Caco-2 (cell line): ENCODE measurements around the gene UCN. TPM values are rescaled to one million over a fixed set of nuclear protein-coding genes. Genes with fewer than 3 reads are reported as not detected.
"Not testable (repeated sequence)": the region's sequence is repeated elsewhere in the genome, so short reads cannot be mapped to it uniquely, and the experiment has no call there.

Experiments used
- BruUV-seq: library from RNA; stranded (reverse); fragments of 400-500 nt; replicated peaks from 2 replicates; lab custom pipeline; 2021; lab: Mats Ljungman, UMichigan
- CTCF ChIA-PET: fragments of 300-600 bp; sonication (Branson Sonifier 250); formaldehyde crosslinking; loops from one replicate; lab custom pipeline; 2022; ENCODE audit warnings: antibody characterized with exemption; lab: Charles Lee
- POLR2A ChIA-PET: fragments of 300-600 bp; sonication (Branson Sonifier 250); formaldehyde crosslinking; loops from one replicate; lab custom pipeline; 2022; ENCODE audit warnings: antibody characterized with exemption; lab: Charles Lee
- DNase-seq, 2 experiments: peaks; one replicate each; pipeline versions ENCODE4 v3.0.0 to v3.0.0-alpha.2; 2020 to 2022
- H3K27me3 ChIP-seq: replicated peaks from 2 replicates; pipeline ENCODE4 v1.6.0; 2011; ENCODE audit warnings: low read length; ENCODE audit not compliant: control insufficient read depth, insufficient read depth
- H3K36me3 ChIP-seq: 2 replicates; pipeline ENCODE4 v1.5.1; 2011; ENCODE audit warnings: low read length; ENCODE audit not compliant: control insufficient read depth, insufficient read depth
- H3K4me1 ChIP-seq: fragments of 250-450 bp; sonication (Bioruptor Pico); 2 replicates; pipeline ENCODE4 v1.5.1; 2020; ENCODE audit warnings: mild to moderate bottlenecking
- H3K4me3 ChIP-seq: 2 replicates; pipeline ENCODE4 v1.5.1; 2011; ENCODE audit warnings: low read depth, mild to moderate bottlenecking, control low read depth, low read length
- H3K9me3 ChIP-seq: fragments of 250-450 bp; sonication (Bioruptor Pico); 2 replicates; pipeline ENCODE4 v1.5.1; 2020; ENCODE audit warnings: mild to moderate bottlenecking, moderate library complexity
- H3K27ac Mint-ChIP-seq: one replicate; pipeline ENCODE4 v1.8.0; 2022; ENCODE audit warnings: mixed read lengths; ENCODE audit not compliant: unreplicated experiment
- H3K27me3 Mint-ChIP-seq: one replicate; pipeline ENCODE4 v1.8.0; 2022; ENCODE audit warnings: mixed read lengths; ENCODE audit not compliant: insufficient read depth, unreplicated experiment
- H3K36me3 Mint-ChIP-seq: one replicate; pipeline ENCODE4 v1.8.0; 2022; ENCODE audit warnings: mild to moderate bottlenecking, mixed read lengths; ENCODE audit not compliant: insufficient read depth, unreplicated experiment
- H3K4me1 Mint-ChIP-seq: one replicate; pipeline ENCODE4 v1.8.0; 2022; ENCODE audit warnings: low read depth, mixed read lengths; ENCODE audit not compliant: unreplicated experiment
- H3K4me3 Mint-ChIP-seq: one replicate; pipeline ENCODE4 v1.8.0; 2022; ENCODE audit warnings: mild to moderate bottlenecking, moderate library complexity, mixed read lengths; ENCODE audit not compliant: unreplicated experiment
- H3K9me3 Mint-ChIP-seq: one replicate; pipeline ENCODE4 v1.8.0; 2022; ENCODE audit warnings: mixed read lengths; ENCODE audit not compliant: unreplicated experiment
- intact Hi-C: fragments of 100-400 bp; cut with micrococcal nuclease; formaldehyde crosslinking; loops from one replicate; pipeline ENCODE4 v1.10.0; 2022; ENCODE audit not compliant: unreplicated experiment
- total RNA-seq: library from RNA; stranded (reverse); gene quantifications from 2 replicates; pipeline ENCODE4 v1.2.3, GENCODE V29; 2022
- TF ChIP-seq, protein P1 (sequence below), 2 experiments: fragments of 200-600 bp in 1 of 2; IDR thresholded peaks; 1 replicate in 1 of 2; 2 replicates in 1 of 2; pipeline versions ENCODE4 v1.5.1 to v1.8.0; 2011 to 2022; ENCODE audit warnings: antibody characterized with exemption in 1 of 2, control low read depth in 1 of 2, inconsistent platforms in 1 of 2, low read depth in 1 of 2, low read length in 1 of 2, mild to moderate bottlenecking in 1 of 2, moderate library complexity in 1 of 2; ENCODE audit not compliant: insufficient read depth in 1 of 2, severe bottlenecking in 1 of 2, unreplicated experiment in 1 of 2

UCN gene
- total RNA-seq, 1 experiment from 2014 or later, result not detected

DNA sequence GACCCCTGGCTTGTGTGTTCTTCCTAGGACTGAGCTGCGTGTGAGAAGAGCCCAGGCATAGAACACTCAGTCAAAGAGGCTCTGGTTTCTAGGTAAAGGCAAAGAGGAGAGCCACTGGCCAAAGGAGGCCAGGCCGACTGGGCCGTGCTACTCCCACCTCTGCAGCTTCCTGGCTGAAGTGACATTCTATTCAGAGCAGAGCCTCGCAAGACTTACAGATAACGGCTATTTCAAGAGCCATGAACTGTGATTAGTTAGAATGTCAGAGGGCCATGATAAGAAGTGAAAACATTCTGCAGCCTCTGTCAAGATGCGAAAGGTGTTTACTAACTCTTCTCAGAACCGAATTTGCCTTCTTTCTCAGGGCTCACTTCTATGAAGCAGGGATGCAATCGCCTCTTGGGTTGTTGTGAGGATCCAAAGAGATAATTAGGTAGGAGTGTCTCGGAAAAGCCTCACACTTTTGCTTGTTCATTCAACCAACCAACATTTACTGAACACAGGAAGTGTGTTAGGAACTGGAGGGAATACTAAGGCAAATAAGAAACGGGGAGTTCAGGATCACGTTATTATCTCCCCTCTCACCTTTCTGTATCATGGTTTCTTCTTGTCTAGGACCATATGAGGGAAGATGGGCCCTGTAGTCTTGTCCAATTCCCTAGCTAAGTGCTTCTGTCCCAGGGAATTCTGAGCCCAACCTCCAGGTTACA lies 36.5 kb downstream of the UCN start:
- POLR2A ChIA-PET, result interaction anchor here (0.5 kb wide), 1 partner anchor 94 kb away, joined by 5 read pairs; no protein-coding TSS in a partner anchor
- no peak overlapping the region for H3K4me3 Mint-ChIP-seq
- no peaks in the 10 kb centered on the region for H3K36me3 Mint-ChIP-seq
- CTCF ChIA-PET, result interaction anchor here (0.6 to 2.6 kb wide), 5 partner anchors 8 to 116 kb away, joined by 3 to 7 read pairs (median 4); partner anchors contain the start of gene TRIM54
- DNase-seq, result no peak
- Histone ChIP-seq H3K9me3 (no peaks in the 10 kb centered on the region), H3K4me1 (no peaks in the 10 kb centered on the region), H3K36me3 (no peaks in the 10 kb centered on the region), H3K4me3 (no peak overlapping the region), H3K27me3 (no peaks in the 10 kb centered on the region; the same call in 1 of the 2 replicates)
- no peaks in the 10 kb centered on the region for H3K9me3 Mint-ChIP-seq
- peaks cover 3% of the 10 kb centered on the region for H3K27me3 Mint-ChIP-seq
- TF ChIP-seq, protein P1, sequence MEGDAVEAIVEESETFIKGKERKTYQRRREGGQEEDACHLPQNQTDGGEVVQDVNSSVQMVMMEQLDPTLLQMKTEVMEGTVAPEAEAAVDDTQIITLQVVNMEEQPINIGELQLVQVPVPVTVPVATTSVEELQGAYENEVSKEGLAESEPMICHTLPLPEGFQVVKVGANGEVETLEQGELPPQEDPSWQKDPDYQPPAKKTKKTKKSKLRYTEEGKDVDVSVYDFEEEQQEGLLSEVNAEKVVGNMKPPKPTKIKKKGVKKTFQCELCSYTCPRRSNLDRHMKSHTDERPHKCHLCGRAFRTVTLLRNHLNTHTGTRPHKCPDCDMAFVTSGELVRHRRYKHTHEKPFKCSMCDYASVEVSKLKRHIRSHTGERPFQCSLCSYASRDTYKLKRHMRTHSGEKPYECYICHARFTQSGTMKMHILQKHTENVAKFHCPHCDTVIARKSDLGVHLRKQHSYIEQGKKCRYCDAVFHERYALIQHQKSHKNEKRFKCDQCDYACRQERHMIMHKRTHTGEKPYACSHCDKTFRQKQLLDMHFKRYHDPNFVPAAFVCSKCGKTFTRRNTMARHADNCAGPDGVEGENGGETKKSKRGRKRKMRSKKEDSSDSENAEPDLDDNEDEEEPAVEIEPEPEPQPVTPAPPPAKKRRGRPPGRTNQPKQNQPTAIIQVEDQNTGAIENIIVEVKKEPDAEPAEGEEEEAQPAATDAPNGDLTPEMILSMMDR (IDR thresholded peaks at IDR 0.05; ENCODE audit: insufficient read depth in 1 of 2, low read depth in 1 of 2, low read length in 1 of 2, severe bottlenecking in 1 of 2, unreplicated experiment in 1 of 2), result no peak
- intact Hi-C loops, result no loop called here
- H3K4me1 Mint-ChIP-seq, result peaks cover 6% of the 10 kb centered on the region
- BruUV-seq, result no TSS peak
- no peak overlapping the region for H3K27ac Mint-ChIP-seq

DNA sequence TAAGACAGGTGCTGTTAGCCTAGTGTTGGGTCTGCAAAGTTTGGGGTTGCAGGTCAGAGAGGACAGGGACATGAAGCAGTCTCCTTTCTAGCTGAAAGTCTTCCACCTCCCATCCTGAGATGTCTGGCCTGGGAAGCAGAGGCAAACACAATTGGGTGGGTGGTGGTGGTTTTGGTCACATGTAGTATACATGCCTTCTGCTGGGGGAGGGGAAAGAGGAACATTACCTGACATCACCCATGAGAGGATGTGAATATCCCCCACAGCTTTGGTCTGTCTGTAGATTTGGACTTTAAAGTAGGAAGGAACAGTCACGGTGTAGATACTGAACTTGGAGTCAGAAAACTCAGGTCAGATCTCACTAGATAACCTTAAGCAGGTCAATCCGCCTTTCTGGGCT lies 37.6 kb downstream of the UCN start:
- H3K4me3 ChIP-seq, result no peak overlapping the region
- ChIA-PET CTCF (interaction anchor here (0.6 to 1.3 kb wide), 2 partner anchors 9 to 299 kb away, joined by 3 read pairs; no protein-coding TSS in a partner anchor), POLR2A (no interaction called here)
- no peaks in the 10 kb centered on the region for H3K36me3 ChIP-seq
- Mint-ChIP-seq H3K4me1 (no peaks in the 10 kb centered on the region), H3K27me3 (peaks cover 3% of the 10 kb centered on the region), H3K4me3 (no peak overlapping the region), H3K27ac (no peak overlapping the region), H3K9me3 (no peaks in the 10 kb centered on the region), H3K36me3 (no peaks in the 10 kb centered on the region)
- no peaks in the 10 kb centered on the region; the same call in 1 of the 2 replicates for H3K27me3 ChIP-seq
- no TSS peak for BruUV-seq
- no peak for DNase-seq
- intact Hi-C loops, result no loop called here
- TF ChIP-seq, protein P1 (IDR thresholded peaks at IDR 0.05; ENCODE audit: insufficient read depth in 1 of 2, low read depth in 1 of 2, low read length in 1 of 2, severe bottlenecking in 1 of 2, unreplicated experiment in 1 of 2), result no peak
- H3K4me1 ChIP-seq, result no peaks in the 10 kb centered on the region
- no peaks in the 10 kb centered on the region for H3K9me3 ChIP-seq

DNA sequence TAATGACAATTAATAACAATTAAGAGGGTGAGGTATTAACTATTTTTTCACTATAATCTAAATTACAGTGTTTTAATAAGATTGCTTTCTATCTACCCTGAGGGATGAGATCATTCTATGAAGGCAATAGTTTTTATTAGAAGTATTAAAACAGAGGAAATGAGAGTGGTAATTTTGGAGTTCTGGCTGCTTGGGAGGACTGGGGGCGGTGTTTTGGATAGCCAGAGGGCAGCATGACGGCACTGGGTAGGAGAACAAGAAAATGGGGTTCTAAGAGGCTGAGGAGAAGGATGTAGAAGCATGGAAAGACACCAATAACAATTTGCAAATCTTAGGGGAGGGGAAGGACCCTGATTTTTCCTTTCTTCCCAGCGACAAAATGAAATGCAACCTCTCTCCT lies 38.1 kb downstream of the UCN start:
- TF ChIP-seq, protein P1 (IDR thresholded peaks at IDR 0.05; ENCODE audit: insufficient read depth in 1 of 2, low read depth in 1 of 2, low read length in 1 of 2, severe bottlenecking in 1 of 2, unreplicated experiment in 1 of 2), result no peak
- Histone ChIP-seq H3K4me3 (no peak overlapping the region), H3K9me3 (no peaks in the 10 kb centered on the region), H3K36me3 (no peaks in the 10 kb centered on the region), H3K4me1 (no peaks in the 10 kb centered on the region), H3K27me3 (peaks cover 2% of the 10 kb centered on the region; the same call in 1 of the 2 replicates)
- H3K4me1 Mint-ChIP-seq, result no peaks in the 10 kb centered on the region
- DNase-seq, result no peak
- H3K9me3 Mint-ChIP-seq, result no peaks in the 10 kb centered on the region
- H3K36me3 Mint-ChIP-seq, result no peaks in the 10 kb centered on the region
- intact Hi-C loops, result no loop called here
- peaks cover 3% of the 10 kb centered on the region for H3K27me3 Mint-ChIP-seq
- CTCF ChIA-PET, result interaction anchor here (0.6 kb wide), 2 partner anchors 10 to 299 kb away, joined by 3 read pairs; no protein-coding TSS in a partner anchor
- no peak overlapping the region for H3K27ac Mint-ChIP-seq
- POLR2A ChIA-PET, result no interaction called here
- no TSS peak for BruUV-seq
- no peak overlapping the region for H3K4me3 Mint-ChIP-seq

DNA sequence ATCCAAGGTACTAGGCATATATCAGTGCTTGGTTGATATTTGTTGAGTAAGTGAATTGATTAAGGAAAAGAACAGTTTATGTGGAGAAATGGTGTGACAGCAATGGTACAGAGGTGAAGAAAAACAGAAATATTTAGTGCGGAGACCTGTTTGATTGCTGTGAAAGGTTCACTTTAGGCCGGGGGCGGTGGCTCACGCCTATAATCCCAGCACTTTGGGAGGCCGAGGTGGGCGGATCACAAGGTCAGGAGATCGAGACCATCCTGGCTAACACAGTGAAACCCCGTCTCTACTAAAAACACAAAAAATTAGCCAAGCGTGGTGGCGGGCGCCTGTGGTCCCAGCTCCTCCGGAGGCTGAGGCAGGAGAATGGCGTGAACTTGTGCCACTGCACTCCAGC lies 39.9 kb downstream of the UCN start:
- DNase-seq, H3K36me3 Mint-ChIP-seq, H3K36me3 ChIP-seq, POLR2A ChIA-PET, H3K4me3 ChIP-seq, BruUV-seq, H3K4me3 Mint-ChIP-seq, H3K27me3 ChIP-seq, H3K27me3 Mint-ChIP-seq, H3K9me3 Mint-ChIP-seq, intact Hi-C loops, H3K27ac Mint-ChIP-seq, H3K9me3 ChIP-seq, H3K4me1 Mint-ChIP-seq: not testable (repeated sequence)
- CTCF ChIA-PET, result interaction anchor here (0.7 kb wide), 1 partner anchor 12 kb away, joined by 8 read pairs; no protein-coding TSS in a partner anchor
- peaks cover 11% of the 10 kb centered on the region for H3K4me1 ChIP-seq
